Measurements from ENCODE around the gene ANTKMT.

- TF ChIP-seq CTCF (IDR thresholded peaks at IDR 0.05), result no peak
- TF ChIP-seq EP300 (IDR thresholded peaks at IDR 0.05), result no peak
- TF ChIP-seq POLR2A (IDR thresholded peaks at IDR 0.05), result no peak
- no peak for TF ChIP-seq POLR2AphosphoS5 (IDR thresholded peaks at IDR 0.05)
Observed at GRCh38 chr16:708959-709358, 12.0 kb upstream of the ANTKMT start.
